NCI-H226 (cell line): Measurements from ENCODE around the gene ZGPAT.
A peak's percentile ranks its signal among the peaks of the same experiment; 100 is the strongest.

Experiments
- DNase-seq: peaks from one replicate; pipeline ENCODE4 v3.0.0-alpha.2; 2015

ZGPAT gene

GRCh38 chr20:63734946-63735858, 27.4 kb downstream of the ZGPAT start:
- no peak for DNase-seq

GRCh38 chr20:63735859-63736718, 28.2 kb downstream of the ZGPAT start, which contains the start of gene LIME1:
Gene LIME1 (plus strand): TSS chr20:63736664. CDS start chr20:63737550, 886 bp downstream.
- DNase-seq: no peak

GRCh38 chr20:63736893-63737694, 29.3 kb downstream of the ZGPAT start:
- DNase-seq: no peak

GRCh38 chr20:63737695-63737944, 29.8 kb downstream of the ZGPAT start:
- no peak for DNase-seq

- DNase-seq: no peak
Observed at GRCh38 chr20:63737945-63738686, 30.3 kb downstream of the ZGPAT start.

GRCh38 chr20:63738687-63739129, 30.9 kb downstream of the ZGPAT start:
- no peak for DNase-seq

- DNase-seq: peak; percentile 68
Observed at GRCh38 chr20:63739130-63740069, 31.6 kb downstream of the ZGPAT start, which contains the start of gene SLC2A4RG. Gene SLC2A4RG (plus strand): TSS chr20:63739776. CDS start chr20:63739913, 137 bp downstream.

- peak; percentile 28 for DNase-seq
Observed at GRCh38 chr20:63740070-63740626, 32.3 kb downstream of the ZGPAT start.

- DNase-seq: peak; percentile 92
Observed at GRCh38 chr20:63740627-63741353, 33.0 kb downstream of the ZGPAT start.

GRCh38 chr20:63741354-63741675, 33.5 kb downstream of the ZGPAT start:
- DNase-seq: no peak

- DNase-seq: no peak
Observed at GRCh38 chr20:63741676-63742380, 34.0 kb downstream of the ZGPAT start.

GRCh38 chr20:63742381-63743024, 34.7 kb downstream of the ZGPAT start:
- no peak for DNase-seq

- no peak for DNase-seq
Observed at GRCh38 chr20:63743210-63743970, 35.6 kb downstream of the ZGPAT start.

GRCh38 chr20:63744158-63744557, 36.3 kb downstream of the ZGPAT start:
- no peak for DNase-seq

- no peak for DNase-seq
Observed at GRCh38 chr20:63744574-63745423, 37.0 kb downstream of the ZGPAT start.

GRCh38 chr20:63745424-63745805, 37.6 kb downstream of the ZGPAT start:
- DNase-seq: no peak
